GM10266 (cell line): ENCODE results near the gene TTC34.

Experiments used
- DNase-seq: peaks from one replicate; pipeline ENCODE4 v3.0.0; 2012; ENCODE audit errors: extremely low spot score
- CTCF ChIP-seq: IDR thresholded peaks from 2 replicates; pipeline ENCODE4 v1.5.1; 2012; ENCODE audit warnings: mild to moderate bottlenecking, low read depth; ENCODE audit not compliant: control insufficient read depth, insufficient read depth; ENCODE audit errors: missing control alignments

TTC34 gene

GRCh38 chr1:2601721-2602303, 199.7 kb downstream of the TTC34 start:
- no peak for DNase-seq
- no peak for TF ChIP-seq CTCF

- peak; percentile 4 for TF ChIP-seq CTCF
- no peak for DNase-seq
Observed at GRCh38 chr1:2598329-2598931, 203.1 kb downstream of the TTC34 start.

- no peak for TF ChIP-seq CTCF
- DNase-seq = no peak
Observed at GRCh38 chr1:2597441-2598328, 203.8 kb downstream of the TTC34 start.

- TF ChIP-seq CTCF = no peak
- DNase-seq = no peak
Observed at GRCh38 chr1:2596530-2597333, 204.8 kb downstream of the TTC34 start.

GRCh38 chr1:2595812-2596529, 205.5 kb downstream of the TTC34 start:
- no peak for DNase-seq
- no peak for TF ChIP-seq CTCF

- no peak for DNase-seq
- no peak for TF ChIP-seq CTCF
Observed at GRCh38 chr1:2595261-2595811, 206.2 kb downstream of the TTC34 start.
